Cortex of kidney (tissue), 1 donor: ENCODE results near the gene MCM3.
A peak's percentile ranks its signal among the peaks of the same experiment; 100 is the strongest.

Experiments used
- DNase-seq: peaks from one replicate; lab custom pipeline; 2025; lab: John Stamatoyannopoulos, UW

Gene MCM3

GRCh38 chr6:52284460-52285176 is at the start of gene MCM3:
Gene MCM3, minus strand, starts transcription at chr6:52284742. Its CDS starts 68 bp downstream, at chr6:52284674.
- peak; percentile 55 for DNase-seq

- DNase-seq = no peak
Observed at GRCh38 chr6:52333840-52334200, 49.3 kb upstream of the MCM3 start.

- DNase-seq = no peak
Observed at GRCh38 chr6:52331793-52332457, 47.4 kb upstream of the MCM3 start.

- DNase-seq = no peak
Observed at GRCh38 chr6:52330470-52330869, 45.9 kb upstream of the MCM3 start.

GRCh38 chr6:52328729-52329128 is 44.2 kb upstream of the MCM3 start:
- DNase-seq = no peak

- DNase-seq = no peak
Observed at GRCh38 chr6:52328303-52328662, 43.7 kb upstream of the MCM3 start.

GRCh38 chr6:52326540-52327364 is 42.2 kb upstream of the MCM3 start:
- DNase-seq = no peak

GRCh38 chr6:52325695-52326471 is 41.3 kb upstream of the MCM3 start:
- DNase-seq = no peak

- DNase-seq = no peak
Observed at GRCh38 chr6:52324189-52324588, 39.6 kb upstream of the MCM3 start.

GRCh38 chr6:52317841-52318581 is 33.5 kb upstream of the MCM3 start:
- no peak for DNase-seq

- DNase-seq = no peak
Observed at GRCh38 chr6:52317211-52317610, 32.7 kb upstream of the MCM3 start.

- no peak for DNase-seq
Observed at GRCh38 chr6:52314752-52315151, 30.2 kb upstream of the MCM3 start.

GRCh38 chr6:52312461-52312860 is 27.9 kb upstream of the MCM3 start:
- no peak for DNase-seq

- no peak for DNase-seq
Observed at GRCh38 chr6:52310932-52311331, 26.4 kb upstream of the MCM3 start.

GRCh38 chr6:52307900-52308372 is 23.4 kb upstream of the MCM3 start:
- DNase-seq = no peak

- no peak for DNase-seq
Observed at GRCh38 chr6:52306972-52307870, 22.7 kb upstream of the MCM3 start.

GRCh38 chr6:52305948-52306767 is 21.6 kb upstream of the MCM3 start:
- DNase-seq = no peak

GRCh38 chr6:52305411-52305810 is 20.9 kb upstream of the MCM3 start:
- no peak for DNase-seq

- no peak for DNase-seq
Observed at GRCh38 chr6:52304983-52305390, 20.4 kb upstream of the MCM3 start.
